Pons (tissue), 1 donor: Measurements from ENCODE around the gene CD99L2.
"Not testable (repeated sequence)": the region's sequence is repeated elsewhere in the genome, so short reads cannot be mapped to it uniquely, and the experiment has no call there.

ENCODE experiments used
- DNase-seq: peaks from one replicate; pipeline ENCODE4 v3.0.0-alpha.2; 2016; ENCODE audit warnings: low spot score

CD99L2 gene

GRCh38 chrX:150854856-150855255 lies 43.6 kb downstream of the CD99L2 start:
- no peak for DNase-seq

GRCh38 chrX:150849996-150850720 lies 48.3 kb downstream of the CD99L2 start:
- DNase-seq: no peak

DNA sequence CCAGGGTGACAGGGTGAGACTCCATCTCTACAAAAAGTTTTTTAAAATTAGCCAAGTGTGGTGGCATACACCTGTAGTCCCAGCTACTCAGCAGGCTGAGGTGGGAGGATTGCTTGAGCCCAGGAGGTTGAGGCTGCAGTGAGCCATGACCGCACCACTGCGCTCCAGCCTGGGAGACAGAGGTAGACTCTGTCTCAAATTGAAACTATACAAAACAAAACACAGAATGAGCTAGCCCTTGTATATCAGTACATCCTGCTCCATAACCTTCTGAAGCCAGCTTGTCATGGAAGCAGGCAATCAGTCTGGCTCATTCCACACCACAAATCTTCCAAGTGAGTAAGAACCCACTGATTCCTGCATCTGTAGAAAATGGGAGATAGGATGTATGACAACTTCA lies 49.0 kb downstream of the CD99L2 start:
- no peak for DNase-seq

DNA sequence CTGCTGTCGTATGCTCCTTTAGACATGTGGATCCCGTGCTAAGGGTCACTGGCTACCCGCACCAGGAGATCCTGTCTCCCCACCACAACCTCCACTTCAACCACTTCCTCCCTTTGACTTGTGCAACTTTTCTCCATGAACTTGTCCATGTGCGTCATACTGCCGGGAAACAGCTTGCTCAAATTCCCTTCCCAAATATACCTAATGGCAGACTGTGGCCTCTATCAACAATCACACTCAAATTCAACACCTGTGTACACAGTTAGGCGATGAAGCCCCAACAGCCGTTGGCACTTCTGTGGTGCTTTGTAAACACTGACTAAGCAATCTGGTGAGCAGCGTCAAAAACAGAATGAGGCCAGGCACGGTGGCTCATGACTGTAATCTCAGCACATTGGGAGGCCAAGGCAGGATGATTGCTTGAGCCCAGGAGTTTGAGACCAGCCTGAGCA lies 49.5 kb downstream of the CD99L2 start:
- DNase-seq: no peak

- no peak for DNase-seq
These were observed 51.4 kb downstream of the CD99L2 start for GRCh38 chrX:150847088-150847487.

DNA sequence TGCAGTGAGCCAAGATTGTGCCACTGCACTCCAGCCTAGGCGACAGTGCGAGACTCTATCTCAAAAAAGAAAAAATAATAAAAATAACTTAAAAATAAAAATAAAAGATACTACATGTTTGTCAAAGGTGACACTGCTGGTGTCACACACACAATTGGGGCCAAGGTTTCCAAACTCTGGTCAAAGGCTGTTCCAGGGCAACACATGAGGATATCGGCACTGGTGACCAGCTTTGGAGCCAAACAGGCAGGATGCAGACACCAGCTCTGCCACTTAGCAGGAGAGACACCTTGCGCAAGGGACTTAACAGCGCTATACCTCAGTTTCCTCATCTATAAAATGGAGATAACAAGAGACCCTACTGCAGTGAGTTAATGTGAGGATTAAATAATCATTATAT lies 52.3 kb downstream of the CD99L2 start:
- no peak for DNase-seq

DNA sequence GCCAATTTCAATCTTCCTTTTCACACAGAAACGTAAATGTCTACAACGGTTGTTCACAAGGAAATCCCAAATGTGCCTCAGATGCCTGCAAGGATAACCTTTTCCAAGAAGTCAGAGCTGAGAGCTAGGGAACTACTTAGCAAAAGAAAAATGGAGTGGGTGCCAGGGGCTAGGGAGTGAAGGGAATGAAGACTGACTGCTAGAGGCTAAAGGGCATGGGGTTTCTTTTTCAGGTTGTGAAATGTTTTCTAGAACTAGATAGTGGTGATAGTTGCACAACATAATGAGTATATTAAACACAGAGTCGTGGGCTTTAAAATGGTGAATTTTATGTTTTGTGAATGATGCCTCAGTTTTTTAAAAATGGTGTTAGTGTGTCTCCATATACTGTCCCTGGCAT lies 53.4 kb downstream of the CD99L2 start:
- DNase-seq: no peak

- no peak for DNase-seq
These were observed 54.5 kb downstream of the CD99L2 start for GRCh38 chrX:150844016-150844415.

DNA sequence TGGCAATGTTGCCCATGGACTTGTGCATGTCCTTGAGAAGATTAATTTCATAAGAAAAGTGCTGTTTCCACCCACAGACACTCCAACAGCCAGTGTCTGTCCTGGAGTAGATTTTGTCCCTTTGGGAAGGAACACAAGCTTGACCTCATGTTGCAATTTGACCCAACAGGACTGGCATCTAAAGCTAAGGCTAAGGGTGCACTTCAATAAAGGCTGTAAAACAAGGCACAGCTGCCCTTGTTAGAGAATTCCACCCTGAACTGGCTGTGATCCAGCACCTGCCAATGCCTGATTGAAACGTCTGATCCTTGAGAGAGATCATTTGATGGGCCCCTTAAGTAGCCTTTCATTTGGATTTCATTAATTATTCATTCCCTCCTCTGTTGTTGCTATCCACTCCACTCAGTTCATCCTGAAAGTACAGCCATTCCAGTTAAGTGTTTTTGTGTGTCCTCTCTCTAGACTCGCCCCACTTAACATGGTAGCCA lies 56.2 kb downstream of the CD99L2 start:
- no peak for DNase-seq

DNA sequence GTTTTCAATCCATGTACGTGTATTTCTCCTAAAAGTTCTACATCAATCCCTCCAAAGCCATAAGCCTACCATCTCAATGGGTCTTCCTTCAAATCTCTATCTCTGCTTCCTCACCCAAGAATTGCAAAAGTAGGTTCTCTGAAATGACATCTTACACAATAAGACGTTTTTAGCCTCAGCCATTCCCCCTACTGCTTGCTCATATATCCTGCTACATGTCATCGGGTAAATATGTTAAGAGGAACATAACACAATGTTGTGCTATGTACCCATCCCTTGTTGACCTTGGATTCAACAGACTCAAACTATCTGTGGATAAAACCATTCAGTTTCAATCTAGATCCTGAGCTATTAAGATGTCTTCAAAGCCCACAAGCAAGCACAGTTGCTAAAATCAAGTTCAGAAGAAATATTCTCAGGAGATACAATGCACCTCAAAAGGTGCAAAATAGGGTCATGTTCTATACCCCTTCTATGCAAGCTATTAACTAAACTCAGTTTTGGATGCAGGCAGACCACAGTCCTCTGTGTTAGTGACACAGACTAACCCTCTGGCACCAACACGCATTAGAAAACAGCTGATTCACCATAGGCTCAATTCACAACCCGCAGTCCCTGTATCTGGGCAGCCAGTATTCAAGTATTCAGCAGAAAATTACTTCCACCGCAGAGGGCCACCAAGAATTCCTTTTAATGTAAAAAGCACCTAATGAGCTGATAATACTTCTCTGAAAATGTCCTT lies 56.8 kb downstream of the CD99L2 start:
- DNase-seq: peak; percentile 12

DNA sequence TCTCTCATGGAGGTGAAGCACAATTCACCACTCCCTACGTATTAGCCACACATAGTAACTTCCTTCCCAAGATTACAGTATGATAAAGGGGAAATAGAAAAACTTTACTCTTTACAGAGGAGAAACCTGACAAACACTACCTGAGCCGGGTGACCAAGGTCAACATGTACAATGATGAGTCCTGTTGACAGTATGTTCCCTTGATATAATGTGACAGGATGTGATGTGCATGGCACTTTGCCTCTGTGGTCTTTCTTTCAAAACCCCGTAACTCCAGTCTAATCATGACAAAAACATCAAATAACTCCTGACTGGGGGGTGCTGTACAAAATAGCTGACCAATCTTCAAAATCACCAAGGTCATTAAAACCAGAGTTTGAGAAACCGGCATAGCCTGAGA lies 60.6 kb downstream of the CD99L2 start:
- DNase-seq: no peak

DNA sequence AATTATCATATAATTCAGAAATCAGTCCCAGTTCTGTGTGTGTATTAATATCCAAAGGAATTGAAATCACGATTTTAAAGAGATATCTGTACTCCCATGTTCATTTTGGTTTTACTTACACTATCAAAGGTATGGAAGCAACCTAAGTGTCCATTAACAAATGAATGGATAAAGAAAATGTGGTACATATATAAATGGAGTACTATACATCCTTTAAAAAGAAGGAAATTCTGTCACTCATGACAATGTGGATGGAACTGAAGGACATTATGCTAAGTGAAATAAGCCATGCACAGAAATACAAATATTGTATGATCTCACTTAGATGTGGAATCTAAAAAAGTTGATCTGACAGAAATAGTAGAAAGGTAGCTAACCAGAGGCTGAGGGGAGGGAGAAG lies 63.8 kb downstream of the CD99L2 start:
- DNase-seq: no peak

DNA sequence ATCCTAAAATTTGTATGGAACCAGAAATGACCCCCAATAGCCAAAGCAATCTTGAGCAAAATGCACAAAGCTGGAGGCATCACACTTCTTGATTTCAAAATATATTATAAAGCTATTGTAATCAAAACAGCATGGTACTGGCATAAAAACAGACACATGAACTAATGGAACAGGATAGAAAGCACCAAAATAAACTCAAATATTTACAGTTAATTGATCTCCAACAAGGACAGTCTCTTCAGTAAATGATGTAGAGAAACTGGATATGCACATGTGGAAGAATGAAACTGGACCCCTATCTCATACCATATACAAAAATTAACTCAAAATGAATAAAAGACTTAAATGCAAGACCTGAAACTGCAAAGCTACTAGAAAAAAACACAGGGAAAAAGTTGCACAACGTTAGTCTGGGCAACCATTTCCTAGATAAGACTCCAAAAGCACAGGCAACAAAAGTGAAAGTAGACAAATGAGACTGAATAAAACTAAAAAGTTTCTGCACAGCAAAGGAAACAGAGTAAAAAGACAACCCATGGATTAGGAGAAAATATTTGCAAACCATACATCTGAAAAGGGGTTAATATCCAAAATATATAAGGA lies 64.9 kb downstream of the CD99L2 start:
- DNase-seq: no peak

GRCh38 chrX:150831863-150832262 lies 66.6 kb downstream of the CD99L2 start:
- DNase-seq: no peak

DNA sequence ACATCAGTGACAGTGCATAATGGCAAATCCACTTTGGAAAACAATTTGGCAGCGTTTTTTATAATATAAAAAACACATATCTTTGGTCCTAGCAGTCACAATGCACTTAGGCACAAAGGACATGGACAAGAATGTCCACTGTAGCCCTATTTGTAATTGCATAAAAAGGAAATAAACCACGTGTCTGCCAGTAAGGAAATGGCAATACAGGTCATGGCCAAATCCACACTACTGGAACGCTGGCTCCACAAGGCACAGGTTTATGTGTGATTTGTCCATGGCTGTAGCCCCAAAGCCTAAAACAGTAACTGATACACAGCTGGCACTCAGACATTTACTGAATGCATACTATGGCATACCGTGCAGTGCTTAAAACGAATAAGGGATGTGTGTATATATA lies 69.7 kb downstream of the CD99L2 start:
- DNase-seq: no peak

GRCh38 chrX:150824352-150824751 lies 74.1 kb downstream of the CD99L2 start:
- DNase-seq: not testable (repeated sequence)

- not testable (repeated sequence) for DNase-seq
These were observed 74.6 kb downstream of the CD99L2 start for GRCh38 chrX:150823826-150824225.

DNA sequence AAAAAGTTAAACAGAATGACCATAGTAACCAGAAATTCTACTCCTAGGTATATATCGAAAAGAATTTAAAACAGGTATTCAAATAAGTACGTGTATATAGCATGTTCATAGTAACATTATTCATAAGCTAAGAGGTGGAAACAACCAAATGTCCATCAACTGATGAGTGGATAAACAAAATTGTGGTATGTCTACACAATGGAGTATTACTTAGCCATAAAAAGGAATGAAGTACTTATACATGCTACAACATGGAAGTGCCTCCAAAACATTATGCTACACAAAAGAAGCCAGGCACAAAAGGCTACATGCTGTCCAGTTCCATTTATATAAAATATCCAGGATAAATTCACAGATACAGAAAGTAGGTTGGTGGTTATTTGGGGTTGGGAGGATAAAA lies 76.5 kb downstream of the CD99L2 start:
- DNase-seq: no peak

DNA sequence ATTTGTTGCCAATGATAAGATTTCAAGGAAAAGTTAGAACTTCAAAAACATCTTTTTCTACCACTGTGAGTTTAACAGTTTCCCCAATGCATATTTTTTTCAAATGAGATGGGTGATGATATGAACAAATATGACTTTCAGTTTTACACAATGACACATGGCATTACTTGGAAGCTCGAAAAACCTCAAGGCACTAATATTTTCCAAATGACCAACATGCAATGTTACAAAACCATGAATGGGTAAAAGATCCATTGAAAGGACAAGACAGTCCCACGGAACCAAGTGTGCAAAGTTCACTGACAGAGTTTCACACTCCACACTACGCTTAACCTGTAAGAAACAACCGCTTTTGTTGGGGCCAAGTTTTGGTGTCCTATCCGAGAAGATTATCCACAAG lies 84.5 kb downstream of the CD99L2 start:
- DNase-seq: no peak

- no peak for DNase-seq
These were observed 91.6 kb downstream of the CD99L2 start for GRCh38 chrX:150806827-150807226.

DNA sequence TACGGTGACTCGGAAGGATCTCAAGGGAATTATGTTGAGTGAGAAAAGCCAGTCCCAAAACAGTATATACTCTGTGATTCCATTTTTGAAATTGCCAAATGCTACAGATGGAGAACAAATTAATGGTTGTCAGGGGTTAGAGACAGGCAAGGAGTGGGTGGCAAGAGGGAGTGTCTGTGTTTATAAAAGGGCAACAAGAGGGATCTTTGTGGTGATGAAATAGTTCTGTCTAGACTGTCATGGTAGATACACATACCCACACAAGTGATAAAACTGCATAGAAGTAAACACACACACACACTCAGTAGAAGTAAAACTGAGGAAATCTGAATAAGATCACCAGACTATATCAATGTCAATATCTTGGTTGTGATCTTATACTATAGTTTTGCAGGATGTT lies 92.7 kb downstream of the CD99L2 start:
- DNase-seq: no peak

- no peak for DNase-seq
These were observed 105.4 kb downstream of the CD99L2 start for GRCh38 chrX:150792949-150793527.

- DNase-seq: no peak
These were observed 108.4 kb downstream of the CD99L2 start for GRCh38 chrX:150790021-150790420.
